Thoracic aorta (tissue), 2 donors: ENCODE measurements around the gene TEX9. TPM values are rescaled to one million over a fixed set of nuclear protein-coding genes. Genes with fewer than 3 reads are reported as not detected.

Experiments used
- ATAC-seq: fragments of 150-250 bp; one replicate; pipeline ENCODE4 v1.8.0; 2017; ENCODE audit warnings: low read depth; ENCODE audit not compliant: insufficient number of reproducible peaks, low FRiP score
- DNase-seq: peaks from one replicate; pipeline ENCODE4 v3.0.0-alpha.2; 2020; ENCODE audit warnings: low spot score
- H3K27ac ChIP-seq, 2 donors: fragments of 200-600 bp; sonication (generic); 1 replicate in 1 of 2; 2 replicates in 1 of 2; pipeline ENCODE4 v1.5.1; 2016; ENCODE audit warnings: mild to moderate bottlenecking in 2 of 2, moderate library complexity in 2 of 2
- H3K27me3 ChIP-seq: fragments of 200-600 bp; sonication (generic); replicated peaks from 2 replicates; pipeline ENCODE4 v1.6.0; 2016; ENCODE audit warnings: mild to moderate bottlenecking; ENCODE audit not compliant: insufficient read depth
- H3K36me3 ChIP-seq: fragments of 200-600 bp; sonication (generic); one replicate; pipeline ENCODE4 v1.5.1; 2016
- H3K4me1 ChIP-seq, 2 donors: fragments of 200-600 bp; sonication (generic); 1 replicate in 1 of 2; 2 replicates in 1 of 2; pipeline versions ENCODE4 v1.5.1 to v1.6.0; 2016; ENCODE audit warnings: low read depth in 2 of 2, mild to moderate bottlenecking in 1 of 2; ENCODE audit not compliant: control insufficient read depth in 1 of 2
- H3K4me3 ChIP-seq: fragments of 200-600 bp; sonication (generic); 2 replicates; pipeline ENCODE4 v1.5.1; 2016; ENCODE audit warnings: mild to moderate bottlenecking
- H3K9me3 ChIP-seq: fragments of 200-600 bp; sonication (generic); 2 replicates; pipeline ENCODE4 v1.5.1; 2016
- CTCF ChIP-seq: fragments of 200-600 bp; sonication (generic); IDR thresholded peaks from one replicate; pipeline ENCODE4 v1.5.1; 2019; ENCODE audit warnings: antibody characterized with exemption
- total RNA-seq, 2 donors: library from RNA; depleted of rRNA; stranded (reverse); fragments of >200 nt; gene quantifications; one replicate each; pipeline versions ENCODE4 v1.1.0 to v1.2.3, GENCODE V29; 2016

Gene TEX9
- total RNA-seq, 2 donors from 2014 or later = 3.7 to 13.5 TPM

GRCh38 chr15:56358604-56359003, 6.6 kb upstream of the TEX9 start:
- no peak for DNase-seq
- ATAC-seq = no peak
- no peaks in the 10 kb centered on the region for H3K9me3 ChIP-seq

GRCh38 chr15:56361987-56362386, 3.2 kb upstream of the TEX9 start:
- no peak overlapping the region for H3K27ac ChIP-seq
- no peaks in the 10 kb centered on the region for H3K9me3 ChIP-seq
- H3K27me3 ChIP-seq = no peaks in the 10 kb centered on the region
- no peak for TF ChIP-seq CTCF
- H3K4me3 ChIP-seq = no peak overlapping the region
- no peaks in the 10 kb centered on the region for H3K36me3 ChIP-seq
- ATAC-seq (no peak), DNase-seq (no peak)
- peaks cover 2 to 13% of the 10 kb centered on the region in 2 donors for H3K4me1 ChIP-seq

More at GRCh38 chr15:56358604-56359003, 6.6 kb upstream of the TEX9 start:
- Histone ChIP-seq H3K4me1 (no peaks in the 10 kb centered on the region), H3K4me3 (no peak overlapping the region), H3K36me3 (no peaks in the 10 kb centered on the region), H3K27me3 (no peaks in the 10 kb centered on the region), H3K27ac (no peak overlapping the region)
- no peak for TF ChIP-seq CTCF

- Histone ChIP-seq H3K9me3 (no peaks in the 10 kb centered on the region), H3K4me1 (peaks cover 2 to 13% of the 10 kb centered on the region in 2 donors)
- no peak for ATAC-seq
These were observed 985 bp downstream of the TEX9 start for GRCh38 chr15:56366211-56366610.

GRCh38 chr15:56367156-56367555, 1.9 kb downstream of the TEX9 start:
- no peak overlapping the region for H3K4me3 ChIP-seq
- no peak for DNase-seq
- H3K27ac ChIP-seq = no peak overlapping the region
- H3K4me1 ChIP-seq = peaks cover 2 to 13% of the 10 kb centered on the region in 2 donors
- no peaks in the 10 kb centered on the region for H3K9me3 ChIP-seq
- ATAC-seq = no peak
- no peaks in the 10 kb centered on the region for H3K27me3 ChIP-seq
- no peaks in the 10 kb centered on the region for H3K36me3 ChIP-seq
- TF ChIP-seq CTCF = no peak

More at GRCh38 chr15:56366211-56366610, 985 bp downstream of the TEX9 start:
- no peaks in the 10 kb centered on the region for H3K36me3 ChIP-seq
- H3K4me3 ChIP-seq = peak overlapping the region; percentile 91
- no peaks in the 10 kb centered on the region for H3K27me3 ChIP-seq
- no peak for TF ChIP-seq CTCF
- no peak for DNase-seq
- H3K27ac ChIP-seq = no peak overlapping the region

GRCh38 chr15:56369234-56369633, 4.0 kb downstream of the TEX9 start:
- no peak overlapping the region for H3K27ac ChIP-seq
- no peak for ATAC-seq
- no peak for TF ChIP-seq CTCF
- H3K4me1 ChIP-seq = peaks cover 2 to 13% of the 10 kb centered on the region in 2 donors
- H3K27me3 ChIP-seq = no peaks in the 10 kb centered on the region
- H3K4me3 ChIP-seq = no peak overlapping the region
- H3K36me3 ChIP-seq = no peaks in the 10 kb centered on the region
- DNase-seq = no peak
- no peaks in the 10 kb centered on the region for H3K9me3 ChIP-seq
